ENCODE data around the gene RPL13. TPM values are rescaled to one million over a fixed set of nuclear protein-coding genes. Genes with fewer than 3 reads are reported as not detected.

RPL13 gene
- total and polyA plus RNA-seq, 9 of the 15 experiments (the other 6 are each of a cell fraction or from before 2014, with no cell fraction given), result 227 to 6,042 (median 1,633) TPM

DNA sequence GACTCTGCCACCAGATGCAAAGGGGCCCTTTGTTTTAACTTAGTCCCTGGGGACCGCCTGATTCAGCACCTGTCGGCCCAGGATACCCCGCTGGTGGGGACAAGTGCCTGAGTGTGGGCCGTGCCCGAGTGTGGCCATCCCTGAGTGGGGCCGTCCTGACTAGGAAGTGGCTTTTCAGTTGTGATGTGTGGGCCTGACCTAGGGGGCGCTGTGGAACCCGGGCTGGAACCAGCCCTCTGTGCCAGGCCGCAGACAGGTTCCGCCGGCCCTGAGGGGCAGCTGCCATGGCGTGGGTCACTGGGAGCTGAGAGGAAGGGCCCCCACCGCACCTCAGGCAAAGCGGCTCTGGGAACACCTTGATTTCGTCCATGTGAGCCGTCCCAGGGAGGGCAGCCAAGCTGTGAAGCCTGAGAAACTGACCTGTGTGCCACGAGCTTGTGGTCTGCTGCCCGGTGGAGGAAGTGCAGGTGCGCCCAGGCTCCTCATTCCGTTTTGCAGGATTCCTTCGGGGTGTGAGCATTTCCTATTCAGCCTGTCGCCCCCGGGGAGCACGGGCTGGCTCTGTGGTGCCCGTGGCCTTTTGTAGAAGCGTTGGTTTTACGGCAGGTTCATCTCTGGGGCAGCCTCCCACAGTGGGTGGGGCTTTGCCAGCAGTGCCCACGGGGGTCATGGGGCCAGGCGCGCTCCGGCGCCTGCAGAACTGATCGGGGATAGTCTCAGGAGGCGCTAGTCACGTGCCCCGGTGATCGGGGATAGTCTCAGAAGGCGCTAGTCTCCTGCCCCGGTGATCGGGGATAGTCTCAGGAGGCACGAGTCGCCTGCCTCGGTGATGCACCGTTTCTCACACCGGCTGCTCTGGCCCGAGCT lies 5.3 kb downstream of the RPL13 start (continued):
- TF ChIP-seq KDM5B (IDR thresholded peaks at IDR 0.05; ENCODE audit: insufficient replicate concordance, low read depth, low read length), result peak; percentile 70
- TF ChIP-seq RFX5 (IDR thresholded peaks at IDR 0.05; ENCODE audit: low read depth, low read length), result no peak
- no peak for TF ChIP-seq ZNF124 (CRISPR knock-in tag; IDR thresholded peaks at IDR 0.05)
- TF ChIP-seq HCFC1 (IDR thresholded peaks at IDR 0.05; ENCODE audit: low read depth, low read length), result no peak
- TF ChIP-seq NUFIP1 (IDR thresholded peaks at IDR 0.05; ENCODE audit: partially characterized antibody), result no peak
- TF ChIP-seq ZZZ3 (IDR thresholded peaks at IDR 0.05), result no peak
- TF ChIP-seq, protein P1, sequence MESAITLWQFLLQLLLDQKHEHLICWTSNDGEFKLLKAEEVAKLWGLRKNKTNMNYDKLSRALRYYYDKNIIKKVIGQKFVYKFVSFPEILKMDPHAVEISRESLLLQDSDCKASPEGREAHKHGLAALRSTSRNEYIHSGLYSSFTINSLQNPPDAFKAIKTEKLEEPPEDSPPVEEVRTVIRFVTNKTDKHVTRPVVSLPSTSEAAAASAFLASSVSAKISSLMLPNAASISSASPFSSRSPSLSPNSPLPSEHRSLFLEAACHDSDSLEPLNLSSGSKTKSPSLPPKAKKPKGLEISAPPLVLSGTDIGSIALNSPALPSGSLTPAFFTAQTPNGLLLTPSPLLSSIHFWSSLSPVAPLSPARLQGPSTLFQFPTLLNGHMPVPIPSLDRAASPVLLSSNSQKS (CRISPR knock-in tag; IDR thresholded peaks at IDR 0.05), result no peak
- no peak for TF ChIP-seq JUNB (CRISPR knock-in tag; conservative IDR thresholded peaks at IDR 0.05)
- no peak for TF ChIP-seq FOXJ2 (tag; IDR thresholded peaks at IDR 0.05)
- no peak for TF ChIP-seq ZNF274 (IDR thresholded peaks at IDR 0.05; ENCODE audit: borderline replicate concordance, low read depth, low read length)
- TF ChIP-seq ESRRB (CRISPR knock-in tag; IDR thresholded peaks at IDR 0.05; ENCODE audit: borderline replicate concordance), result no peak
- TF ChIP-seq ZNF253 (CRISPR knock-in tag; conservative IDR thresholded peaks at IDR 0.05), result no peak
- no peak for TF ChIP-seq MCM7 (IDR thresholded peaks at IDR 0.05)
- no peak for TF ChIP-seq ZNF143 (CRISPR knock-in tag; IDR thresholded peaks at IDR 0.05)
- peak; percentile 88 for TF ChIP-seq TOE1 (IDR thresholded peaks at IDR 0.05; ENCODE audit: borderline replicate concordance)
- TF ChIP-seq TOE1 (CRISPR knock-in tag; IDR thresholded peaks at IDR 0.05; ENCODE audit: borderline replicate concordance, low read depth), result no peak
- TF ChIP-seq BRD4 (IDR thresholded peaks at IDR 0.05), result no peak
- TF ChIP-seq SP1 (CRISPR knock-in tag; IDR thresholded peaks at IDR 0.05), result 0 out of 2 replicates have a peak, but pooled peaks have one; percentile 48
- no peak for TF ChIP-seq LEF1 (IDR thresholded peaks at IDR 0.05)
- TF ChIP-seq ZKSCAN1 (IDR thresholded peaks at IDR 0.05; ENCODE audit: low read depth, low read length), result no peak
- TF ChIP-seq PCBP2 (IDR thresholded peaks at IDR 0.05; ENCODE audit: low read depth, low read length, poor library complexity, severe bottlenecking), result no peak
- no peak for TF ChIP-seq MTA2 (IDR thresholded peaks at IDR 0.05; ENCODE audit: low read depth)
- TF ChIP-seq TAF9B (IDR thresholded peaks at IDR 0.05; ENCODE audit: partially characterized antibody), result no peak
- peak; percentile 51; the same call in 1 of the 2 replicates for TF ChIP-seq FOXP1 (CRISPR knock-in tag; IDR thresholded peaks at IDR 0.05)
- no peak for TF ChIP-seq ZBTB17 (CRISPR knock-in tag; IDR thresholded peaks at IDR 0.05)
- peak; percentile 71 for TF ChIP-seq FIP1L1 (IDR thresholded peaks at IDR 0.05; ENCODE audit: low read depth, low read length, poor library complexity, severe bottlenecking)
- TF ChIP-seq ZNF184 (CRISPR knock-in tag; IDR thresholded peaks at IDR 0.05), result no peak
- TF ChIP-seq THAP12 (CRISPR knock-in tag; IDR thresholded peaks at IDR 0.05), result no peak
